K562 (cell line): ENCODE measurements around the gene TCEANC. TPM values are rescaled to one million over a fixed set of nuclear protein-coding genes. Genes with fewer than 3 reads are reported as not detected.

ENCODE experiments used
- ATAC-seq: fragments of 200-7000 bp; cut with Tn5 transposase; 3 replicates; pipeline ENCODE4 v1.9.1; 2020; ENCODE audit warnings: moderate library complexity
- BruUV-seq: library from RNA; stranded (reverse); fragments of 400-500 nt; replicated peaks from 2 replicates; lab custom pipeline; 2021; lab: Mats Ljungman, UMichigan
- CTCF ChIA-PET: fragments of 300-600 bp; formaldehyde crosslinking; extraction: SDS; loops from one replicate; lab custom pipeline; 2021; ENCODE audit warnings: low intra/inter-chr PET ratio; lab: Yijun Ruan, JAX
- POLR2A ChIA-PET: fragments of 300-600, 350-650 bp; sonication (Branson Sonifier 250); formaldehyde crosslinking; extraction: SDS; loops from one replicate; lab custom pipeline; 2021; ENCODE audit warnings: antibody characterized with exemption, inconsistent platforms; lab: Yijun Ruan, JAX
- DNase-seq, 4 experiments: peaks; one replicate each; pipeline versions ENCODE4 v3.0.0 to v3.0.0-alpha.2; 2011 to 2018; ENCODE audit warnings: low spot score in 3 of 4, mixed read lengths in 3 of 4; ENCODE audit errors: extremely low read depth in 1 of 4
- FAIRE-seq: peaks from 2 replicates; lab custom pipeline; 2011; peaks lifted over from hg19 to GRCh38; lab: Jason Lieb, UNC
- H2AFZ ChIP-seq: 2 replicates; pipeline ENCODE4 v1.6.0; 2011; ENCODE audit warnings: low read depth, low read length, control low read depth, inconsistent platforms
- H3K27ac ChIP-seq: fragments of 200-600 bp; 3 replicates; pipeline ENCODE4 v1.8.0; 2011; ENCODE audit warnings: low read depth, mild to moderate bottlenecking, control low read depth, inconsistent platforms, low read length, moderate library complexity, mixed read lengths; ENCODE audit errors: extremely low read depth
- H3K27me3 ChIP-seq, 2 experiments: fragments of 300-600 bp in 1 of 2; 2 replicates in 1 of 2; 3 replicates in 1 of 2; pipeline versions ENCODE4 v1.6.0 to v1.8.0; 2011; ENCODE audit warnings: inconsistent platforms in 2 of 2, low read length in 2 of 2, mild to moderate bottlenecking in 1 of 2, mixed read lengths in 1 of 2, moderate library complexity in 1 of 2; ENCODE audit not compliant: control insufficient read depth in 2 of 2, insufficient read depth in 2 of 2
- H3K36me3 ChIP-seq: fragments of 300-600 bp; 3 replicates; pipeline ENCODE4 v1.8.0; 2011; ENCODE audit warnings: mild to moderate bottlenecking, low read length, inconsistent platforms; ENCODE audit not compliant: control insufficient read depth, insufficient read depth
- H3K4me1 ChIP-seq, 2 experiments: fragments of 200-600 bp in 1 of 2; replicated peaks in 1 of 2; 2 replicates in 1 of 2; 3 replicates in 1 of 2; pipeline versions ENCODE4 v1.5.1 to v1.8.0; 2011; ENCODE audit warnings: inconsistent platforms in 2 of 2, low read length in 2 of 2, mild to moderate bottlenecking in 1 of 2, mixed read lengths in 1 of 2, moderate library complexity in 1 of 2; ENCODE audit not compliant: control insufficient read depth in 2 of 2, insufficient read depth in 2 of 2
- H3K4me2 ChIP-seq: 2 replicates; pipeline ENCODE4 v1.6.1; 2011; ENCODE audit warnings: low read length, control low read depth, inconsistent platforms, mixed read lengths; ENCODE audit not compliant: insufficient read depth
- H3K4me3 ChIP-seq: fragments of 200-600 bp; sonication (generic), shearing (Covaris generic); 2 replicates; pipeline ENCODE4 v1.5.1; 2016; ENCODE audit warnings: control low read depth, inconsistent platforms
- H3K79me2 ChIP-seq: fragments of 200-600 bp; 3 replicates; pipeline ENCODE4 v1.8.0; 2011; ENCODE audit warnings: low read length, inconsistent platforms; ENCODE audit not compliant: control insufficient read depth, insufficient read depth
- H3K9ac ChIP-seq, 2 experiments: 2 replicates each; pipeline versions ENCODE4 v1.6.0 to v1.6.1; 2011; ENCODE audit warnings: low read depth in 2 of 2, low read length in 2 of 2, control low read depth in 1 of 2, inconsistent platforms in 1 of 2, mild to moderate bottlenecking in 1 of 2, mixed read lengths in 1 of 2; ENCODE audit not compliant: insufficient read depth in 1 of 2
- H3K9me1 ChIP-seq: one replicate; pipeline ENCODE4 v1.6.0; 2011; ENCODE audit warnings: inconsistent platforms, mild to moderate bottlenecking, low read length, moderate library complexity; ENCODE audit not compliant: control insufficient read depth, insufficient read depth
- H3K9me3 ChIP-seq: replicated peaks from 2 replicates; pipeline ENCODE4 v1.5.1; 2011; ENCODE audit warnings: low read depth, low read length, inconsistent platforms; ENCODE audit not compliant: control insufficient read depth, insufficient read depth
- H4K20me1 ChIP-seq: replicated peaks from 2 replicates; pipeline ENCODE4 v1.6.1; 2011; ENCODE audit warnings: low read length, inconsistent platforms, mixed read lengths; ENCODE audit not compliant: control insufficient read depth, insufficient read depth
- ARID1B ChIP-seq: fragments of 450-650 bp; IDR thresholded peaks from 2 replicates; pipeline ENCODE4 v1.6.1; 2016; ENCODE audit warnings: antibody characterized with exemption, mild to moderate bottlenecking, inconsistent platforms
- BRD4 ChIP-seq: fragments of 200-600 bp; sonication (generic); IDR thresholded peaks from 2 replicates; pipeline ENCODE4 v1.6.1; 2017; ENCODE audit warnings: inconsistent platforms
- ETV6 ChIP-seq, 3 experiments: fragments of 150-350 bp in 1 of 3; sonication (generic) in 1 of 3; formaldehyde crosslinking in 1 of 3; IDR thresholded peaks; 2 replicates each; pipeline versions ENCODE4 v1.6.1 to v1.8.0; 2014 to 2022; ENCODE audit warnings: borderline replicate concordance in 2 of 3, low read depth in 2 of 3, antibody characterized with exemption in 1 of 3, low read length in 1 of 3, mild to moderate bottlenecking in 1 of 3, missing genetic modification reagents in 1 of 3
- FOXJ2 ChIP-seq: fragments of 200-800 bp; sonication (Bioruptor generic); IDR thresholded peaks from 2 replicates; pipeline ENCODE4 v1.6.1; 2016; ENCODE audit warnings: missing genetic modification characterization, missing compliant biosample characterization
- KDM1A ChIP-seq, 2 experiments: fragments of 450-650 bp; IDR thresholded peaks; 2 replicates each; pipeline ENCODE4 v1.6.1; 2016; ENCODE audit warnings: mild to moderate bottlenecking in 2 of 2
- NEUROD1 ChIP-seq: fragments of 150-350 bp; IDR thresholded peaks from 2 replicates; pipeline ENCODE4 v1.6.1; 2014; ENCODE audit warnings: borderline replicate concordance, low read length, low read depth; ENCODE audit not compliant: partially characterized antibody
- NRF1 ChIP-seq, 2 experiments: fragments of 450-650 bp; IDR thresholded peaks in 1 of 2; conservative IDR thresholded peaks in 1 of 2; 2 replicates each; pipeline ENCODE4 v1.6.1; 2014; ENCODE audit warnings: mild to moderate bottlenecking in 2 of 2
- PML ChIP-seq: IDR thresholded peaks from 2 replicates; pipeline ENCODE4 v1.6.1; 2012; ENCODE audit warnings: low read length, inconsistent platforms
- SMARCC2 ChIP-seq: fragments of 450-650 bp; IDR thresholded peaks from 2 replicates; pipeline ENCODE4 v1.6.1; 2017; ENCODE audit warnings: antibody characterized with exemption, moderate library complexity, mild to moderate bottlenecking, low read depth
- TAF9B ChIP-seq: fragments of 450-650 bp; IDR thresholded peaks from 2 replicates; pipeline ENCODE4 v1.6.1; 2018; ENCODE audit warnings: mild to moderate bottlenecking; ENCODE audit not compliant: partially characterized antibody
- ZNF586 ChIP-seq: fragments of 450-650 bp; formaldehyde crosslinking; conservative IDR thresholded peaks from 2 replicates; pipeline ENCODE4 v1.4.0; 2020; ENCODE audit warnings: mild to moderate bottlenecking, moderate library complexity
- ZNF589 ChIP-seq: fragments of 200-800 bp; sonication (Bioruptor generic); IDR thresholded peaks from 2 replicates; pipeline ENCODE4 v1.6.1; 2016; ENCODE audit warnings: low read depth, missing genetic modification characterization, missing compliant biosample characterization
- ZNF75A ChIP-seq: fragments of 450-650 bp; formaldehyde crosslinking; IDR thresholded peaks from 2 replicates; pipeline ENCODE4 v1.4.0; 2020; ENCODE audit warnings: mild to moderate bottlenecking
- WGBS: fragments of 100-300 bp; shearing (Covaris generic); methylation state at CpG from one replicate; pipeline ENCODE4 v1.1.6; 2016; ENCODE audit warnings: low coverage, mixed read lengths; ENCODE audit not compliant: insufficient coverage; ENCODE audit errors: missing lambda C conversion rate; 5-methylcytosine and 5-hydroxymethylcytosine counted together
- in situ Hi-C: fragments of 300-500 bp; cut with MboI; formaldehyde crosslinking; loops from 4 replicates; pipeline ENCODE4 v1.15.0; 2018; ENCODE audit warnings: inconsistent platforms, mixed read lengths
- intact Hi-C: fragments of 100-400 bp; cut with micrococcal nuclease; formaldehyde crosslinking; loops from 2 replicates; pipeline ENCODE4 v1.14.2; 2022
- polyA plus RNA-seq, 8 experiments: library from polyadenylated mRNA; depleted of rRNA in 4 of 8; stranded (reverse) in 5 of 8; unstranded in 3 of 8; fragments of >200 nt; fragmentation: Nextera tagmentation in 2 of 8; fragmentation: Illumina TruSeq in 1 of 8; extraction: Ambion mirVana in 2 of 8; extraction: Trizol in 1 of 8; gene quantifications; 2 replicates each; pipeline versions ENCODE4 v1.2.1 to v1.2.3, GENCODE V29; 2011 to 2014; ENCODE audit warnings: inconsistent platforms in 1 of 8, missing spikeins in 1 of 8
- total RNA-seq, 7 experiments: library from RNA; depleted of rRNA in 6 of 7; stranded (reverse); fragments of >200 nt in 6 of 7; fragmentation: Illumina TruSeq in 2 of 7; extraction: Trizol in 2 of 7; gene quantifications; 2 replicates each; pipeline versions ENCODE4 v1.2.1 to v1.2.3, GENCODE V29; 2011 to 2021; ENCODE audit warnings: low replicate concordance in 1 of 7
- TF ChIP-seq, protein P1 (sequence below): sonication (generic); formaldehyde crosslinking; IDR thresholded peaks from 2 replicates; pipeline ENCODE4 v1.8.0; 2023; ENCODE audit warnings: mild to moderate bottlenecking, missing genetic modification reagents
- TF ChIP-seq, protein P2 (sequence below): sonication (generic); formaldehyde crosslinking; IDR thresholded peaks from 2 replicates; pipeline ENCODE4 v1.5.0; 2020; ENCODE audit warnings: missing genetic modification reagents
- TF ChIP-seq, protein P3 (sequence below), 2 experiments: IDR thresholded peaks; 2 replicates each; pipeline ENCODE4 v1.6.1; 2012; ENCODE audit warnings: improper control_type of control experiment in 2 of 2, low read depth in 2 of 2, low read length in 2 of 2, borderline replicate concordance in 1 of 2

TCEANC gene
- total and polyA plus RNA-seq, 9 of the 15 experiments (the other 6 are each of a cell fraction or from before 2014, with no cell fraction given): 1.2 to 2.8 (median 2.0) TPM

DNA sequence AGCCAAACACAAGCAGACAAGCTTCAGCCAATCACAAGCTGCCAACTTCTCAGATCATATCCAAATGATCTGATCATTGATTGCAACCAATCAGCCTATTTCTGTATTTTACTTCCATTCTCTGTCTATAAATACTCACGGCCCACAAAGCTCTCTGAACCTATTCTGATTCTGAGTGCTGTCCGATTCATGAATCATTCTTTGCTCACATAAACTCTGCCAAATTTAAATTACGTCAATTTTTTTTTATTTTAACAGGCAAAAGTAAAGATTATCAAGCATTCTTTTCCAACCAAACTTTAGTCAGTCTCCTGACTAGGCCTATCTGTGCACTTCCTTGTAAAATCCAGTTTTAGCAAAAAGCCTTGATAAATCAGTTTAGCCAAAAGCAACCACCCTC is 1.8 kb upstream of the TCEANC start (continued):
- TF ChIP-seq ZNF589 (CRISPR knock-in tag): no peak

DNA sequence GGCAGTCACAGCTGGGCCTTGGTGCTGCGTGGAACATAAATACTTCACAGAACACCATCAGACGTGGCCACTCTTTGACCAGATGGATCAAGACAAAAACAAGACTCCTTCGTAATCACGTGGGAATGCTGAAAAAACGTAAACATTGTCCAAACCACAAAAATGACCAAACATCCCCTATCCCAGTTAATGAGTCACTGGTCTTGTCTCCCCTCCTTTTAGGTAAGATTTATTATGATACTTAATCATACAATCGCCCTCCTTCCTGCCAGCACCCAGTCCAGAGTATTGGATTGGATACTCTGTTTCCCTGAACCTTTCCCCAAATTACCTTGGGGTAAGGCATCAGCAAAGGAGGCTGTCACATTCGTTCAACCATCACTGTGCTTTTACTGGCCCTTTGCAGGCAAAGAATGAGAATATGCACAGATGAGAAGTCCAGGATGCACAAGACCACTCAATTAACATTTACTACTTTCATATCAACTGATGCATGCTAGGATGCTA is 601 bp upstream of the TCEANC start:
- Histone ChIP-seq H3K79me2 (peaks cover 16% of the 10 kb centered on the region), H3K4me2 (peak overlapping the region; percentile 83), H3K27me3 (no peaks in the 10 kb centered on the region), H3K36me3 (no peaks in the 10 kb centered on the region), H3K27ac (peak overlapping the region; percentile 82), H2AFZ (peak overlapping the region; percentile 80), H3K4me3 (peak overlapping the region; percentile 67), H3K9ac (peak overlapping the region; percentile 65 to 66; a peak in 3 of 4 replicates), H3K9me3 (peaks cover 9% of the 10 kb centered on the region), H3K4me1 (peaks cover 11 to 41% of the 10 kb centered on the region in 2 experiments), H4K20me1 (no peaks in the 10 kb centered on the region), H3K9me1 (no peaks in the 10 kb centered on the region)
- POLR2A ChIA-PET: interaction anchor here (0.7 kb wide), 1 partner anchor 17 kb away, joined by 3 read pairs; no protein-coding TSS in a partner anchor
- CTCF ChIA-PET: no interaction called here
- ATAC-seq (peak; percentile 1; the same call in 2 of the 3 replicates), DNase-seq (peak; percentile 15 to 62 (median 32)), FAIRE-seq (peak; percentile 44)
- intact Hi-C loops (loop anchor here (2.0 kb wide), 2 partner anchors 82 to 378 kb away; partner anchors contain the start of genes OFD1 and TRAPPC2), in situ Hi-C loops (loop anchor here (5.0 to 25.0 kb wide), 3 partner anchors 95 to 690 kb away; partner anchors contain the start of gene GEMIN8)
- TSS peak; percentile 81 for BruUV-seq
- 0% methylated on average over 6 of the region's 7 CpGs for WGBS
- no peak for TF ChIP-seq PML
- peak; percentile 24 to 28; a peak in 1 of 4 replicates for TF ChIP-seq KDM1A (IDR thresholded peaks at IDR 0.05)
- peak; percentile 58 for TF ChIP-seq ARID1B
- TF ChIP-seq, protein P1, sequence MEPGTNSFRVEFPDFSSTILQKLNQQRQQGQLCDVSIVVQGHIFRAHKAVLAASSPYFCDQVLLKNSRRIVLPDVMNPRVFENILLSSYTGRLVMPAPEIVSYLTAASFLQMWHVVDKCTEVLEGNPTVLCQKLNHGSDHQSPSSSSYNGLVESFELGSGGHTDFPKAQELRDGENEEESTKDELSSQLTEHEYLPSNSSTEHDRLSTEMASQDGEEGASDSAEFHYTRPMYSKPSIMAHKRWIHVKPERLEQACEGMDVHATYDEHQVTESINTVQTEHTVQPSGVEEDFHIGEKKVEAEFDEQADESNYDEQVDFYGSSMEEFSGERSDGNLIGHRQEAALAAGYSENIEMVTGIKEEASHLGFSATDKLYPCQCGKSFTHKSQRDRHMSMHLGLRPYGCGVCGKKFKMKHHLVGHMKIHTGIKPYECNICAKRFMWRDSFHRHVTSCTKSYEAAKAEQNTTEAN (CRISPR knock-in tag): no peak
- TF ChIP-seq NEUROD1: no peak
- no peak for TF ChIP-seq NRF1 (conservative IDR thresholded peaks at IDR 0.05 in 1 of 2, IDR thresholded peaks at IDR 0.05 in 1 of 2)
- TF ChIP-seq ZNF586 (CRISPR knock-in tag): no peak
- TF ChIP-seq BRD4: no peak
- TF ChIP-seq TAF9B: peak; percentile 50
- TF ChIP-seq, protein P2, sequence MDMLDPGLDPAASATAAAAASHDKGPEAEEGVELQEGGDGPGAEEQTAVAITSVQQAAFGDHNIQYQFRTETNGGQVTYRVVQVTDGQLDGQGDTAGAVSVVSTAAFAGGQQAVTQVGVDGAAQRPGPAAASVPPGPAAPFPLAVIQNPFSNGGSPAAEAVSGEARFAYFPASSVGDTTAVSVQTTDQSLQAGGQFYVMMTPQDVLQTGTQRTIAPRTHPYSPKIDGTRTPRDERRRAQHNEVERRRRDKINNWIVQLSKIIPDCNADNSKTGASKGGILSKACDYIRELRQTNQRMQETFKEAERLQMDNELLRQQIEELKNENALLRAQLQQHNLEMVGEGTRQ (CRISPR knock-in tag): peak; percentile 12; the same call in 1 of the 2 replicates
- TF ChIP-seq SMARCC2: 0 out of 2 replicates have a peak, but pooled peaks have one; percentile 44
- TF ChIP-seq, protein P3, sequence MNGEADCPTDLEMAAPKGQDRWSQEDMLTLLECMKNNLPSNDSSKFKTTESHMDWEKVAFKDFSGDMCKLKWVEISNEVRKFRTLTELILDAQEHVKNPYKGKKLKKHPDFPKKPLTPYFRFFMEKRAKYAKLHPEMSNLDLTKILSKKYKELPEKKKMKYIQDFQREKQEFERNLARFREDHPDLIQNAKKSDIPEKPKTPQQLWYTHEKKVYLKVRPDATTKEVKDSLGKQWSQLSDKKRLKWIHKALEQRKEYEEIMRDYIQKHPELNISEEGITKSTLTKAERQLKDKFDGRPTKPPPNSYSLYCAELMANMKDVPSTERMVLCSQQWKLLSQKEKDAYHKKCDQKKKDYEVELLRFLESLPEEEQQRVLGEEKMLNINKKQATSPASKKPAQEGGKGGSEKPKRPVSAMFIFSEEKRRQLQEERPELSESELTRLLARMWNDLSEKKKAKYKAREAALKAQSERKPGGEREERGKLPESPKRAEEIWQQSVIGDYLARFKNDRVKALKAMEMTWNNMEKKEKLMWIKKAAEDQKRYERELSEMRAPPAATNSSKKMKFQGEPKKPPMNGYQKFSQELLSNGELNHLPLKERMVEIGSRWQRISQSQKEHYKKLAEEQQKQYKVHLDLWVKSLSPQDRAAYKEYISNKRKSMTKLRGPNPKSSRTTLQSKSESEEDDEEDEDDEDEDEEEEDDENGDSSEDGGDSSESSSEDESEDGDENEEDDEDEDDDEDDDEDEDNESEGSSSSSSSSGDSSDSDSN (IDR thresholded peaks at IDR 0.05; ENCODE audit: borderline replicate concordance in 1 of 2, low read depth in 2 of 2, low read length in 2 of 2): no peak
- no peak for TF ChIP-seq ETV6 (IDR thresholded peaks at IDR 0.05; ENCODE audit: borderline replicate concordance in 1 of 2, low read depth in 2 of 2, low read length in 1 of 2)
- TF ChIP-seq ETV6 (CRISPR knock-in tag; IDR thresholded peaks at IDR 0.05; ENCODE audit: borderline replicate concordance): no peak
- TF ChIP-seq FOXJ2 (tag): 0 out of 2 replicates have a peak, but pooled peaks have one; percentile 10
- no peak for TF ChIP-seq ZNF75A (CRISPR knock-in tag)
